GM18505 (cell line): ENCODE data around the gene PARP11.

Experiments used
- ATAC-seq: cut with Tn5 transposase; IDR thresholded peaks from one replicate; pipeline ENCODE4 v1.9.1; 2021; ENCODE audit not compliant: unreplicated experiment
- POLR2A ChIP-seq: IDR thresholded peaks from 4 replicates; pipeline ENCODE4 v1.6.1; 2011; ENCODE audit warnings: borderline replicate concordance; ENCODE audit not compliant: insufficient read depth, insufficient read length; ENCODE audit errors: extremely low read depth

PARP11 gene

GRCh38 chr12:3797531-3798048 lies 75.6 kb downstream of the PARP11 start:
- no peak for ATAC-seq
- TF ChIP-seq POLR2A, result no peak

GRCh38 chr12:3795492-3796133 lies 77.6 kb downstream of the PARP11 start:
- no peak for TF ChIP-seq POLR2A
- ATAC-seq, result no peak

- TF ChIP-seq POLR2A, result no peak
- no peak for ATAC-seq
These were observed 78.1 kb downstream of the PARP11 start for GRCh38 chr12:3795066-3795465.

- TF ChIP-seq POLR2A, result no peak
- no peak for ATAC-seq
These were observed 80.4 kb downstream of the PARP11 start for GRCh38 chr12:3792623-3793288.

- TF ChIP-seq POLR2A, result no peak
- no peak for ATAC-seq
These were observed 81.8 kb downstream of the PARP11 start for GRCh38 chr12:3791256-3791874.

- no peak for ATAC-seq
- TF ChIP-seq POLR2A, result no peak
These were observed 82.6 kb downstream of the PARP11 start for GRCh38 chr12:3790642-3791041.

- no peak for TF ChIP-seq POLR2A
- no peak for ATAC-seq
These were observed 83.4 kb downstream of the PARP11 start for GRCh38 chr12:3789838-3790237.

GRCh38 chr12:3777206-3777809 lies 95.9 kb downstream of the PARP11 start:
- no peak for TF ChIP-seq POLR2A
- ATAC-seq, result no peak

- TF ChIP-seq POLR2A, result no peak
- ATAC-seq, result no peak
These were observed 97.7 kb downstream of the PARP11 start for GRCh38 chr12:3775385-3776035.

- no peak for ATAC-seq
- no peak for TF ChIP-seq POLR2A
These were observed 100.8 kb downstream of the PARP11 start for GRCh38 chr12:3772380-3772779.

GRCh38 chr12:3771853-3772252 lies 101.3 kb downstream of the PARP11 start:
- no peak for TF ChIP-seq POLR2A
- no peak for ATAC-seq

GRCh38 chr12:3770891-3771290 lies 102.3 kb downstream of the PARP11 start:
- no peak for ATAC-seq
- no peak for TF ChIP-seq POLR2A

- no peak for ATAC-seq
- no peak for TF ChIP-seq POLR2A
These were observed 104.2 kb downstream of the PARP11 start for GRCh38 chr12:3768911-3769447.
